ENCODE results near the gene MB.

The MB gene

DNA sequence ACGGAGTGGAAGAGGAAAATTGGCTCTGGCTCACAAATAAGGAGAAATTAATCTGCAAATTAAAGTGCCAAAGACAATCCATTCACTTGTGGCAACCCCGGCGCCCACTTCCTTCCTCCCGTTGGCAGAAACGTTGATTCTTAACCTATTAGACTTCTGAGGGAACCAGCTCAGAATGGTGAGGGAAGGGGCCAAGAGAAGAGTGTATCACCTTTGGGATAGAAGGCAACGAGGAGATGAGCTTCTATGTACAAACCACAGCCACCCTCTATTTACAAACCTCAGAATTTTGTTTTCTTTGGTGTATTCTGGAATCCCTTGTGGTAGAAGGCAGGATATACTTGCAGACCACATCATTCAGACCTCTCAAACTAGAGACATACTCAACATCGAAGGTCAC is 1.1 kb downstream of the MB start:
- H3K4me3 ChIP-seq (ENCODE audit: low read depth, low read length) = no peak overlapping the region
- no peak for TF ChIP-seq CTCF (IDR thresholded peaks at IDR 0.05; ENCODE audit: borderline replicate concordance, insufficient read depth, low read depth, low read length)

GRCh38 chr22:35615156-35615555 is 2.0 kb downstream of the MB start:
- no peak for TF ChIP-seq CTCF (IDR thresholded peaks at IDR 0.05; ENCODE audit: borderline replicate concordance, insufficient read depth, low read depth, low read length)
- no peak overlapping the region for H3K4me3 ChIP-seq (ENCODE audit: low read depth, low read length)

- TF ChIP-seq CTCF (IDR thresholded peaks at IDR 0.05; ENCODE audit: borderline replicate concordance, insufficient read depth, low read depth, low read length) = no peak
- H3K4me3 ChIP-seq (ENCODE audit: low read depth, low read length) = no peak overlapping the region
These were observed 2.7 kb downstream of the MB start for GRCh38 chr22:35614404-35614803.

DNA sequence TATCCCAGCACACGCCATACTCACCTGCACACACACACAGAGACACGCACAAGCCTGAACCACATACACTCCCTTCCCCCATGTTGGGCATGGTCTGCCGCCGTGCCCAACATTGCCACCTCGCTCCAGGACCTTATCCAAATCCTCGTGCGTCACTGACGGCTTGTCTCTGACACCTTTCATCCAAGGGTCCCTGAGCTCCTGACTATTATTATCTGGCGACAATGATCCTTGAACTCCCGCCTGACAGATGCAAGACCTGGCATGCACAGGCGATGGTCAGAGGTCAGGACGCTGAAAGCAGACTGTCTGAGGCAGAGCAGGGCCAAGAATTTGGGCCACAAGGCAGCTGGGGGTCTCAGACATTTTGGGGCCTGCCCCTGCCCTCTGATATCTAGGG is 4.2 kb downstream of the MB start:
- H3K4me3 ChIP-seq (ENCODE audit: low read depth, low read length) = no peak overlapping the region
- TF ChIP-seq CTCF (IDR thresholded peaks at IDR 0.05; ENCODE audit: borderline replicate concordance, insufficient read depth, low read depth, low read length) = no peak

DNA sequence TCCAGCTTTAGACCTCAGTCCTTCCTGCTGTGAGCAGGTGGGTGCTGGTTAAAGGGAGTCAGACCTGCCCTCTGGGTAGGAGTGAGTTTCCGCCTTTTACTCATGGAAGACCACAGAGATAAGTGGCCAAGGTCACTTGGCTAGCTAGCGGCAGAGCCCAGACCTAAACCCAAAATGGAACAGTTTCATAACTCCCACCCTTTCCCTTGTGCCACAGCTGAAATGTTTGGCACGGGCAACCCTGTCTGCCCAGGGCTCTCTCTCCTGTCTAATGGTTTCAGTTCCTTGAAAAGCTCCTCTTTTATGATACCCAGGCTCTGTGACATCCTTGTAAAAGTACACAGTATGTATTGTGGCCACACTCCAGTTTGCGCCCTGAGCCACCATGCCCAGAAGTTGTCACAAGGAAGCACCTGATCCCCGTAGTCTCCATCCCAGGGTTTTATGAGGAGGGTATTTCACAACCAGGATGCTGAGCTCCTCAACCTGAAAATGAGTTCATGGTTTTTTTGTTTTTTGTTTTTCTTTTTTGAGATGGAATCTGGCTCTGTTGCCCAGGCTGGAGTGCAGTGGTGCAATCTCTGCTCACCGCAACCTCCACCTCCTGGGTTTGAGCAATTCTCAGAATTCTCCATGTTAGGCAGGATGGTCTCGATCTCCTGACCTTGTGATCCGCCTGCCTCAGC is 5.1 kb downstream of the MB start:
- H3K4me3 ChIP-seq (ENCODE audit: low read depth, low read length) = no peak overlapping the region

GRCh38 chr22:35611200-35611890 is 5.8 kb downstream of the MB start:
- H3K4me3 ChIP-seq (ENCODE audit: low read depth, low read length) = no peak overlapping the region

More for the DNA sequence above, 5.1 kb downstream of the MB start:
- TF ChIP-seq CTCF (IDR thresholded peaks at IDR 0.05; ENCODE audit: borderline replicate concordance, insufficient read depth, low read depth, low read length) = no peak

More at GRCh38 chr22:35611200-35611890, 5.8 kb downstream of the MB start:
- TF ChIP-seq CTCF (IDR thresholded peaks at IDR 0.05; ENCODE audit: borderline replicate concordance, insufficient read depth, low read depth, low read length) = no peak
